ENCODE measurements around the gene TBL1X.

- TF ChIP-seq CTCF (conservative IDR thresholded peaks at IDR 0.05; ENCODE audit: low read length) (no peak), EZH2phosphoT487 (IDR thresholded peaks at IDR 0.05; ENCODE audit: borderline replicate concordance, low read depth, low read length) (no peak)
Measured at GRCh38 chrX:9562851-9563250, 98.0 kb downstream of the TBL1X start.

Measured in OCI-LY7 (cell line).